ENCODE results near the gene KCNQ4.

- TF ChIP-seq CTCF (IDR thresholded peaks at IDR 0.05; ENCODE audit: low read length) (no peak), EZH2 (IDR thresholded peaks at IDR 0.05; ENCODE audit: borderline replicate concordance, low read length) (no peak)
Measured at GRCh38 chr1:40806731-40807695, 23.4 kb downstream of the KCNQ4 start.
